ENCODE measurements around the gene LMO7.

- TF ChIP-seq CTCF (IDR thresholded peaks at IDR 0.05; ENCODE audit: poor library complexity) (no peak), EZH2 (IDR thresholded peaks at IDR 0.05; ENCODE audit: borderline replicate concordance) (no peak), EZH2phosphoT487 (IDR thresholded peaks at IDR 0.05; ENCODE audit: low read depth, severe bottlenecking, unreplicated experiment) (no peak)
These were observed 237.4 kb downstream of the LMO7 start for GRCh38 chr13:75873494-75873893.
